GM12878 (cell line): ENCODE results near the gene YWHAH. TPM values are rescaled to one million over a fixed set of nuclear protein-coding genes. Genes with fewer than 3 reads are reported as not detected.

Experiments
- BACH1 ChIP-seq: fragments of 450-650 bp; IDR thresholded peaks from 2 replicates; pipeline ENCODE4 v1.6.1; 2017; ENCODE audit warnings: mild to moderate bottlenecking, borderline replicate concordance
- BHLHE40 ChIP-seq, 2 experiments: fragments of 450-650 bp in 1 of 2; IDR thresholded peaks; 2 replicates each; pipeline ENCODE4 v1.6.1; 2011 to 2017; ENCODE audit warnings: low read depth in 2 of 2, borderline replicate concordance in 1 of 2, improper control_type of control experiment in 1 of 2, low read length in 1 of 2, mild to moderate bottlenecking in 1 of 2
- CBX5 ChIP-seq: sonication (generic); IDR thresholded peaks from 2 replicates; pipeline ENCODE4 v1.6.1; 2016; ENCODE audit warnings: low read depth, moderate library complexity, mild to moderate bottlenecking, inconsistent platforms
- CREM ChIP-seq: IDR thresholded peaks from 2 replicates; pipeline ENCODE4 v1.6.1; 2014; ENCODE audit warnings: antibody characterized with exemption, low read depth
- EGR1 ChIP-seq, 2 experiments: IDR thresholded peaks; 1 replicate in 1 of 2; 2 replicates in 1 of 2; pipeline ENCODE4 v1.6.1; 2011 to 2012; ENCODE audit warnings: low read depth in 2 of 2, low read length in 2 of 2, borderline replicate concordance in 1 of 2, mild to moderate bottlenecking in 1 of 2, moderate library complexity in 1 of 2
- FOXK2 ChIP-seq: fragments of 450-650 bp; IDR thresholded peaks from 2 replicates; pipeline ENCODE4 v1.6.1; 2017; ENCODE audit warnings: mild to moderate bottlenecking, moderate library complexity
- HDAC6 ChIP-seq: fragments of 200-600 bp; sonication (generic); IDR thresholded peaks from one replicate; pipeline ENCODE4 v1.8.0; 2017; ENCODE audit warnings: antibody characterized with exemption; ENCODE audit not compliant: unreplicated experiment
- IKZF1 ChIP-seq: fragments of 450-650 bp; conservative IDR thresholded peaks from 2 replicates; pipeline ENCODE4 v1.6.1; 2017; ENCODE audit warnings: antibody characterized with exemption, mild to moderate bottlenecking
- IKZF2 ChIP-seq, 2 experiments: fragments of 450-650 bp; IDR thresholded peaks; 2 replicates each; pipeline ENCODE4 v1.6.1; 2017; ENCODE audit warnings: mild to moderate bottlenecking in 2 of 2, moderate library complexity in 2 of 2
- JUNB ChIP-seq: IDR thresholded peaks from 2 replicates; pipeline ENCODE4 v1.6.1; 2016; ENCODE audit warnings: antibody characterized with exemption, mild to moderate bottlenecking
- KAT2A ChIP-seq: conservative IDR thresholded peaks from 2 replicates; pipeline ENCODE4 v1.6.1; 2011; ENCODE audit warnings: low read depth, low read length; ENCODE audit not compliant: control insufficient read depth
- NBN ChIP-seq: fragments of 450-650 bp; IDR thresholded peaks from 2 replicates; pipeline ENCODE4 v1.6.1; 2016
- PAX8 ChIP-seq: fragments of 450-650 bp; IDR thresholded peaks from 2 replicates; pipeline ENCODE4 v1.6.1; 2017; ENCODE audit warnings: mild to moderate bottlenecking, moderate library complexity
- REST ChIP-seq: IDR thresholded peaks from 2 replicates; pipeline ENCODE4 v1.6.1; 2012; ENCODE audit warnings: mild to moderate bottlenecking, low read depth, low read length
- SMAD5 ChIP-seq: IDR thresholded peaks from 2 replicates; pipeline ENCODE4 v1.6.1; 2016; ENCODE audit warnings: antibody characterized with exemption, low read depth
- SMARCA5 ChIP-seq: fragments of 450-650 bp; IDR thresholded peaks from 2 replicates; pipeline ENCODE4 v1.6.1; 2017; ENCODE audit warnings: mild to moderate bottlenecking
- TBL1XR1 ChIP-seq: IDR thresholded peaks from 2 replicates; pipeline ENCODE4 v1.6.1; 2012; ENCODE audit warnings: low read depth, low read length, improper control_type of control experiment
- YBX1 ChIP-seq: fragments of 450-650 bp; IDR thresholded peaks from 2 replicates; pipeline ENCODE4 v1.6.1; 2016; ENCODE audit warnings: antibody characterized with exemption
- ZBTB11 ChIP-seq: fragments of 450-650 bp; formaldehyde crosslinking; IDR thresholded peaks from 2 replicates; pipeline ENCODE4 v1.5.0; 2022; ENCODE audit warnings: mild to moderate bottlenecking, missing genetic modification characterization
- polyA plus RNA-seq, 11 experiments: library from polyadenylated mRNA; depleted of rRNA in 4 of 11; unstranded in 6 of 11; stranded (reverse) in 5 of 11; fragments of >200 nt; fragmentation: Nextera tagmentation in 4 of 11; fragmentation: Illumina TruSeq in 1 of 11; extraction: Ambion mirVana in 4 of 11; extraction: Trizol in 1 of 11; gene quantifications; 1 replicate in 1 of 11; 2 replicates in 10 of 11; pipeline versions ENCODE4 v1.2.1 to v1.2.3, GENCODE V29; 2011 to 2016; ENCODE audit warnings: inconsistent platforms in 2 of 11, missing spikeins in 2 of 11, low read depth in 1 of 11
- total RNA-seq, 4 experiments: library from RNA; depleted of rRNA in 3 of 4; stranded (reverse); fragments of >200 nt in 3 of 4; fragmentation: Illumina TruSeq in 1 of 4; extraction: Trizol in 1 of 4; gene quantifications; 2 replicates each; pipeline versions ENCODE4 v1.2.1 to v1.2.3, GENCODE V29; 2013 to 2021
- TF ChIP-seq, protein P1 (sequence below): fragments of 450-650 bp; conservative IDR thresholded peaks from 2 replicates; pipeline ENCODE4 v1.6.1; 2017; ENCODE audit warnings: mild to moderate bottlenecking, moderate library complexity
- TF ChIP-seq, protein P2 (sequence below): fragments of 450-650 bp; IDR thresholded peaks from 2 replicates; pipeline ENCODE4 v1.6.1; 2017; ENCODE audit warnings: low read depth, mild to moderate bottlenecking, moderate library complexity

Gene YWHAH
- total and polyA plus RNA-seq, 10 of the 15 experiments (the other 5 are each of a cell fraction or from before 2014, with no cell fraction given), result 34.2 to 197 (median 115) TPM

DNA sequence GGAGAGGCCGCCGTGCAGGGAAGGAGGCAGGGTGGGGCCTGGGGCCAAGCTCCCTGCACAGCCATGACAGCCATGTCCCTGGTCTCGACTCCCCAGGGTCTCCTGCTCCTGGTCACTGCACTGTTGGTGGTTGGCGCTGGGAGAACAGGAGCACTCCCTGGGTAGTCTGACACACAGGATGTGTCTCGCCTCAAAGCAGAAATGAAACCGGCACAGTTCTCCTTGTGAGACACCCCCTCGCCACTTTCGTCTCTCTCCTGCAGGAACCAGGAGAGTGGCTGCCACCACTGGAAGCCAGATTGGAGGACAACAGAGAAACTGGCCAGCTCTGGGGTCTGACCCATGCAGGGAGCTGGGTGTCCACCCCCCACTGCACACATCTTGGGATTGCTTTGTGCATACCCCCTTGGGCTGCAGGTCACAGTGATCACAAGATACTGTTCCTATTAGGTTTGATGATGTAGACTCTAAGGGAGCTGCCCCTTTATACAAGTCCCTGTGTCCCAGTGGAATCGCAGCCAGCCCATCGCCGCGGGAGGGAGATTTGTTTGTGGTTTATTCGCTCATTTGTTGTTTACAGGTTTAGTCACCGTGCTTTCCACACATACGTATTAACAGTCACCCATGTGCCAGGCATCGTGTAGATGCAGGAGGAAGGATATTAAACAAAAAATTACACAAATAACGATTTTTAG lies 27.0 kb upstream of the YWHAH start (continued):
- no peak for TF ChIP-seq REST
- TF ChIP-seq CREM, result peak; percentile 30; the same call in 1 of the 2 replicates
- no peak for TF ChIP-seq PAX8
- peak; percentile 93 to 94 for TF ChIP-seq IKZF2 (IDR thresholded peaks at IDR 0.05)
- peak; percentile 61 for TF ChIP-seq JUNB
- TF ChIP-seq CBX5, result no peak
- TF ChIP-seq ZBTB11 (CRISPR knock-in tag), result no peak
- no peak for TF ChIP-seq SMARCA5
- TF ChIP-seq BHLHE40 (IDR thresholded peaks at IDR 0.05; ENCODE audit: borderline replicate concordance in 1 of 2, low read depth in 2 of 2, low read length in 1 of 2), result peak in 1 of 2 experiments; percentile 33; a peak in 2 of 4 replicates
- TF ChIP-seq EGR1 (IDR thresholded peaks at IDR 0.05; ENCODE audit: borderline replicate concordance in 1 of 2, low read depth in 2 of 2, low read length in 2 of 2), result peak in 1 of 2 experiments; percentile 66; a peak in 1 of 3 replicates
- TF ChIP-seq YBX1, result no peak
- TF ChIP-seq, protein P1, sequence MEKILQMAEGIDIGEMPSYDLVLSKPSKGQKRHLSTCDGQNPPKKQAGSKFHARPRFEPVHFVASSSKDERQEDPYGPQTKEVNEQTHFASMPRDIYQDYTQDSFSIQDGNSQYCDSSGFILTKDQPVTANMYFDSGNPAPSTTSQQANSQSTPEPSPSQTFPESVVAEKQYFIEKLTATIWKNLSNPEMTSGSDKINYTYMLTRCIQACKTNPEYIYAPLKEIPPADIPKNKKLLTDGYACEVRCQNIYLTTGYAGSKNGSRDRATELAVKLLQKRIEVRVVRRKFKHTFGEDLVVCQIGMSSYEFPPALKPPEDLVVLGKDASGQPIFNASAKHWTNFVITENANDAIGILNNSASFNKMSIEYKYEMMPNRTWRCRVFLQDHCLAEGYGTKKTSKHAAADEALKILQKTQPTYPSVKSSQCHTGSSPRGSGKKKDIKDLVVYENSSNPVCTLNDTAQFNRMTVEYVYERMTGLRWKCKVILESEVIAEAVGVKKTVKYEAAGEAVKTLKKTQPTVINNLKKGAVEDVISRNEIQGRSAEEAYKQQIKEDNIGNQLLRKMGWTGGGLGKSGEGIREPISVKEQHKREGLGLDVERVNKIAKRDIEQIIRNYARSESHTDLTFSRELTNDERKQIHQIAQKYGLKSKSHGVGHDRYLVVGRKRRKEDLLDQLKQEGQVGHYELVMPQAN, result no peak
- no peak for TF ChIP-seq HDAC6
- no peak for TF ChIP-seq KAT2A
- peak; percentile 97 for TF ChIP-seq IKZF1
- TF ChIP-seq, protein P2, sequence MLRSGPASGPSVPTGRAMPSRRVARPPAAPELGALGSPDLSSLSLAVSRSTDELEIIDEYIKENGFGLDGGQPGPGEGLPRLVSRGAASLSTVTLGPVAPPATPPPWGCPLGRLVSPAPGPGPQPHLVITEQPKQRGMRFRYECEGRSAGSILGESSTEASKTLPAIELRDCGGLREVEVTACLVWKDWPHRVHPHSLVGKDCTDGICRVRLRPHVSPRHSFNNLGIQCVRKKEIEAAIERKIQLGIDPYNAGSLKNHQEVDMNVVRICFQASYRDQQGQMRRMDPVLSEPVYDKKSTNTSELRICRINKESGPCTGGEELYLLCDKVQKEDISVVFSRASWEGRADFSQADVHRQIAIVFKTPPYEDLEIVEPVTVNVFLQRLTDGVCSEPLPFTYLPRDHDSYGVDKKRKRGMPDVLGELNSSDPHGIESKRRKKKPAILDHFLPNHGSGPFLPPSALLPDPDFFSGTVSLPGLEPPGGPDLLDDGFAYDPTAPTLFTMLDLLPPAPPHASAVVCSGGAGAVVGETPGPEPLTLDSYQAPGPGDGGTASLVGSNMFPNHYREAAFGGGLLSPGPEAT, result peak; percentile 75
- TF ChIP-seq TBL1XR1, result no peak
- 0 out of 2 replicates have a peak, but pooled peaks have one; percentile 53 for TF ChIP-seq BACH1
- TF ChIP-seq FOXK2, result no peak
- TF ChIP-seq NBN, result no peak
- TF ChIP-seq SMAD5, result no peak
